H1 (cell line): Measurements from ENCODE around the gene DYNC2H1. TPM values are rescaled to one million over a fixed set of nuclear protein-coding genes. Genes with fewer than 3 reads are reported as not detected.
A peak's percentile ranks its signal among the peaks of the same experiment; 100 is the strongest.

Experiments
- CTCF ChIA-PET: fragments of 300-600 bp; sonication (Branson Sonifier 250); formaldehyde crosslinking; loops from one replicate; lab custom pipeline; 2021; ENCODE audit not compliant: partially characterized antibody; lab: Charles Lee
- POLR2A ChIA-PET: fragments of 300-600 bp; sonication (Branson Sonifier 250); formaldehyde crosslinking; loops from one replicate; lab custom pipeline; 2021; ENCODE audit warnings: inconsistent platforms; ENCODE audit not compliant: partially characterized antibody; lab: Charles Lee
- DNase-seq, 2 experiments: peaks; one replicate each; pipeline versions ENCODE4 v3.0.0 to v3.0.0-alpha.2; 2010 to 2022; ENCODE audit warnings: low spot score in 2 of 2, low read depth in 1 of 2, mixed read lengths in 1 of 2
- FAIRE-seq: peaks from 2 replicates; lab custom pipeline; 2011; peaks lifted over from hg19 to GRCh38; lab: Jason Lieb, UNC
- H2AFZ ChIP-seq: 2 replicates; pipeline ENCODE4 v1.8.1; 2012; ENCODE audit warnings: low read length, inconsistent platforms
- H2AK5ac ChIP-seq: 2 replicates; pipeline ENCODE4 v1.6.1; 2013; ENCODE audit warnings: low read depth, low read length
- H2BK120ac ChIP-seq: replicated peaks from 2 replicates; pipeline ENCODE3; 2013; ENCODE audit warnings: low read depth, low read length, inconsistent platforms
- H2BK12ac ChIP-seq: 2 replicates; pipeline ENCODE4 v1.6.1; 2013; ENCODE audit warnings: low read depth, low read length
- H2BK15ac ChIP-seq: 2 replicates; pipeline ENCODE4 v1.6.1; 2013; ENCODE audit warnings: low read length
- H2BK20ac ChIP-seq: 2 replicates; pipeline ENCODE4 v1.6.1; 2013; ENCODE audit warnings: low read length
- H2BK5ac ChIP-seq: 2 replicates; pipeline ENCODE4 v1.6.1; 2013; ENCODE audit warnings: low read depth, low read length
- H3K14ac ChIP-seq: 2 replicates; pipeline ENCODE4 v1.6.1; 2013; ENCODE audit warnings: inconsistent platforms; ENCODE audit not compliant: insufficient read length
- H3K18ac ChIP-seq: 2 replicates; pipeline ENCODE4 v1.6.1; 2013; ENCODE audit warnings: low read length; ENCODE audit errors: extremely low read depth
- H3K23ac ChIP-seq: 2 replicates; pipeline ENCODE4 v1.6.1; 2013; ENCODE audit warnings: inconsistent platforms; ENCODE audit not compliant: insufficient read length
- H3K23me2 ChIP-seq: 2 replicates; pipeline ENCODE4 v1.6.1; 2013; ENCODE audit warnings: low read depth, low read length
- H3K27ac ChIP-seq: 2 replicates; pipeline ENCODE4 v1.6.1; 2011; ENCODE audit warnings: low read depth, low read length, inconsistent platforms
- H3K27me3 ChIP-seq, 4 experiments: replicated peaks in 1 of 4; 1 replicate in 1 of 4; 2 replicates in 3 of 4; pipeline versions ENCODE4 v1.6.1 to v1.8.1; 2011 to 2013; ENCODE audit warnings: low read length in 3 of 4, mild to moderate bottlenecking in 3 of 4, inconsistent platforms in 2 of 4, mixed read lengths in 2 of 4, moderate library complexity in 1 of 4; ENCODE audit not compliant: control insufficient read depth in 3 of 4, insufficient read depth in 3 of 4; ENCODE audit errors: extremely low read depth in 1 of 4
- H3K36me3 ChIP-seq, 4 experiments: 2 replicates each; pipeline versions ENCODE4 v1.6.1 to v1.8.1; 2011 to 2013; ENCODE audit warnings: mild to moderate bottlenecking in 4 of 4, low read length in 3 of 4, moderate library complexity in 2 of 4, control low read depth in 1 of 4, inconsistent platforms in 1 of 4; ENCODE audit not compliant: insufficient read depth in 4 of 4, control insufficient read depth in 2 of 4
- H3K4ac ChIP-seq: replicated peaks from 2 replicates; pipeline ENCODE3; 2013; ENCODE audit warnings: low read length, low read depth, mixed read lengths, inconsistent platforms; ENCODE audit not compliant: insufficient read length
- H3K4me1 ChIP-seq, 4 experiments: replicated peaks in 1 of 4; 1 replicate in 1 of 4; 2 replicates in 3 of 4; pipeline versions ENCODE4 v1.6.1 to v1.8.1; 2011 to 2013; ENCODE audit warnings: low read length in 3 of 4, inconsistent platforms in 2 of 4, mixed read lengths in 1 of 4; ENCODE audit not compliant: insufficient read depth in 4 of 4, control insufficient read depth in 3 of 4
- H3K4me2 ChIP-seq, 2 experiments: 2 replicates each; pipeline versions ENCODE4 v1.6.1 to v1.8.1; 2011 to 2013; ENCODE audit warnings: low read depth in 2 of 2, low read length in 2 of 2, control low read depth in 1 of 2, inconsistent platforms in 1 of 2, mild to moderate bottlenecking in 1 of 2; ENCODE audit not compliant: insufficient read depth in 1 of 2
- H3K4me3 ChIP-seq, 4 experiments: fragments of 200-600, 300-600 bp in 1 of 4; sonication (generic), shearing (Covaris generic), sonication (Bioruptor Twin) in 1 of 4; 2 replicates each; pipeline versions ENCODE4 v1.5.1 to v1.8.1; 2011 to 2016; ENCODE audit warnings: low read length in 4 of 4, low read depth in 3 of 4, control low read depth in 2 of 4, inconsistent platforms in 2 of 4, mild to moderate bottlenecking in 2 of 4, mixed read lengths in 1 of 4, moderate library complexity in 1 of 4; ENCODE audit not compliant: insufficient read depth in 2 of 4; ENCODE audit errors: extremely low read depth in 1 of 4
- H3K56ac ChIP-seq: replicated peaks from 2 replicates; pipeline ENCODE3; 2013; ENCODE audit warnings: low read depth, mild to moderate bottlenecking, mixed read lengths, low read length, inconsistent platforms; ENCODE audit not compliant: insufficient read length
- H3K79me1 ChIP-seq: 2 replicates; pipeline ENCODE4 v1.6.1; 2013; ENCODE audit warnings: low read depth, low read length, control low read depth
- H3K79me2 ChIP-seq, 2 experiments: 2 replicates each; pipeline versions ENCODE4 v1.6.1 to v1.8.1; 2012 to 2013; ENCODE audit warnings: low read length in 2 of 2, mild to moderate bottlenecking in 2 of 2, inconsistent platforms in 1 of 2; ENCODE audit not compliant: insufficient read depth in 2 of 2, control insufficient read depth in 1 of 2
- H3K9ac ChIP-seq, 4 experiments: replicated peaks in 1 of 4; 1 replicate in 1 of 4; 2 replicates in 3 of 4; pipeline versions ENCODE4 v1.6.1 to v1.8.1; 2011 to 2013; ENCODE audit warnings: low read depth in 3 of 4, low read length in 3 of 4, control low read depth in 2 of 4, mild to moderate bottlenecking in 2 of 4, moderate library complexity in 2 of 4, inconsistent platforms in 1 of 4; ENCODE audit errors: extremely low read depth in 1 of 4
- H3K9me3 ChIP-seq, 2 experiments: 2 replicates each; pipeline versions ENCODE4 v1.6.1 to v1.8.1; 2012 to 2013; ENCODE audit warnings: mild to moderate bottlenecking in 2 of 2, moderate library complexity in 2 of 2, control low read depth in 1 of 2, inconsistent platforms in 1 of 2, low read depth in 1 of 2, low read length in 1 of 2, mixed read lengths in 1 of 2; ENCODE audit not compliant: insufficient read depth in 2 of 2
- H4K20me1 ChIP-seq, 2 experiments: replicated peaks in 1 of 2; 2 replicates each; pipeline versions ENCODE3 to v1.8.1; 2011 to 2013; ENCODE audit warnings: inconsistent platforms in 2 of 2, low read length in 2 of 2, mild to moderate bottlenecking in 1 of 2; ENCODE audit not compliant: insufficient read depth in 2 of 2, control insufficient read depth in 1 of 2
- H4K5ac ChIP-seq: 2 replicates; pipeline ENCODE4 v1.6.1; 2013; ENCODE audit warnings: low read length, low read depth, mixed read lengths, inconsistent platforms; ENCODE audit not compliant: insufficient read length
- H4K8ac ChIP-seq: 2 replicates; pipeline ENCODE4 v1.8.0; 2013; ENCODE audit warnings: mild to moderate bottlenecking, moderate library complexity, low read length, inconsistent platforms; ENCODE audit not compliant: insufficient read depth; ENCODE audit errors: extremely low read depth
- H4K91ac ChIP-seq: replicated peaks from 2 replicates; pipeline ENCODE3; 2013; ENCODE audit warnings: low read length, mixed read lengths, inconsistent platforms; ENCODE audit not compliant: insufficient read length
- SP4 ChIP-seq: IDR thresholded peaks from 2 replicates; pipeline ENCODE4 v1.6.1; 2012; ENCODE audit warnings: low read length, inconsistent platforms
- WGBS, 2 experiments: shearing (Covaris generic) in 1 of 2; methylation state at CpG; one replicate each; pipeline versions ENCODE4 v1.1.6 to v1.1.7; 2013 to 2015; ENCODE audit warnings: low lambda C conversion rate in 2 of 2, mixed read lengths in 2 of 2, inconsistent platforms in 1 of 2, low coverage in 1 of 2, missing lambda C conversion rate in 1 of 2; ENCODE audit not compliant: insufficient replicate concordance in 2 of 2, insufficient coverage in 1 of 2, insufficient read length in 1 of 2; ENCODE audit errors: extremely low coverage in 1 of 2, missing lambda C conversion rate in 1 of 2; 5-methylcytosine and 5-hydroxymethylcytosine counted together
- polyA plus RNA-seq, 7 experiments: library from polyadenylated mRNA; depleted of rRNA in 3 of 7; stranded (reverse) in 5 of 7; unstranded in 2 of 7; fragments of >200 nt in 5 of 7; fragments of 200-250 nt in 2 of 7; gene quantifications; 1 replicate in 5 of 7; 2 replicates in 1 of 7; 4 replicates in 1 of 7; pipeline versions ENCODE4 v1.2.1 to v1.2.3, GENCODE V29; 2011 to 2013; ENCODE audit warnings: missing spikeins in 2 of 7, mixed read lengths in 2 of 7
- total RNA-seq: library from RNA; stranded (reverse); fragmentation: NEBNext Ultra II Directional; extraction: Animal tissue kit (Norgen Biotek cat#: 25700); gene quantifications from 2 replicates; pipeline ENCODE4 v1.2.1, GENCODE V29; 2021

Gene DYNC2H1
- total and polyA plus RNA-seq, 2 of the 8 experiments (the other 6 are each of a cell fraction or from before 2014, with no cell fraction given) = 6.2 to 12.0 TPM

DNA sequence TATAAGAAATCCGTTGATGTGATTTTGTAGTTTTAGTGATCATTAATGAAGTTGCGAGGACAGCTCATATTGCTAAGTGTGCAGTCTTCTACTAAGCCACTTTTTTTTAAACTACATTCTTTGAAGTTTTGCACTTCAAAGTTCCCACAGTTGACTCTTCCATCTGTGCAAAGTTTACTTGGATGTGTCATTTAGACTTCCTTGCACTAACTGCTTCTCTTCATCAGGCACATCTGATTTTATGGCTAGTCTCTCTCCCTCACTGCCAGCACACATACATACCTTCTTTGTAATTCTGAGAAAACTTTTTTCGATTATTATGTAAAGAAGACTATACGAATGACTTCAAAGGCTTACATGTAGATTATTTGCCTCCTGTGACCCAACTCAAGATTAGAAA, 250.0 kb downstream of the DYNC2H1 start:
- H3K4me3 ChIP-seq = no peak overlapping the region
- no peak overlapping the region for H3K18ac ChIP-seq
- H3K4me1 ChIP-seq = no peaks in the 10 kb centered on the region; a peak in 1 of 7 replicates
- no peak for DNase-seq
- no peak overlapping the region for H3K14ac ChIP-seq
- no peak overlapping the region for H2BK120ac ChIP-seq
- H3K4ac ChIP-seq = peak overlapping the region; percentile 32
- H3K4me2 ChIP-seq = no peak overlapping the region
- POLR2A ChIA-PET = no interaction called here
- H4K5ac ChIP-seq = no peak overlapping the region
- no peak overlapping the region for H2BK5ac ChIP-seq
- no peaks in the 10 kb centered on the region for H3K79me1 ChIP-seq
- no peak overlapping the region for H3K27ac ChIP-seq
- no peaks in the 10 kb centered on the region for H3K9me3 ChIP-seq
- no peaks in the 10 kb centered on the region for H4K20me1 ChIP-seq
- no peak for FAIRE-seq
- no peak overlapping the region for H2BK20ac ChIP-seq
- no peak overlapping the region for H2AFZ ChIP-seq
- no peak overlapping the region for H3K23ac ChIP-seq
- H2BK12ac ChIP-seq = no peak overlapping the region
- H4K91ac ChIP-seq = no peak overlapping the region
- WGBS, 2 experiments = 84% methylated on average over 4 of the region's 4 CpGs; no CpG with 5 or more reads in 1 of the 2 experiments
- CTCF ChIA-PET = no interaction called here
- no peaks in the 10 kb centered on the region for H3K23me2 ChIP-seq
- no peak overlapping the region for H3K56ac ChIP-seq
- H2BK15ac ChIP-seq = no peak overlapping the region
- H2AK5ac ChIP-seq = no peak overlapping the region
- no peak overlapping the region for H3K9ac ChIP-seq
- H3K27me3 ChIP-seq = no peaks in the 10 kb centered on the region
- H3K79me2 ChIP-seq = no peaks in the 10 kb centered on the region
- TF ChIP-seq SP4 = no peak
- TF ChIP-seq, all 59 proteins: peak for 0
- no peak overlapping the region for H4K8ac ChIP-seq
- H3K36me3 ChIP-seq = no peaks in the 10 kb centered on the region
